ENCODE data around the gene CD300LB. TPM values are rescaled to one million over a fixed set of nuclear protein-coding genes. Genes with fewer than 3 reads are reported as not detected.
"Not testable (repeated sequence)": the region's sequence is repeated elsewhere in the genome, so short reads cannot be mapped to it uniquely, and the experiment has no call there.

CD300LB gene
- total and polyA plus RNA-seq, 12 donors, result 0.14 to 1.7 (median 0.25) TPM; not detected in 5

GRCh38 chr17:74563358-74563757 is 32.1 kb upstream of the CD300LB start:
- H3K4me1 ChIP-seq, result peaks cover 0 to 24% (median 0%) of the 10 kb centered on the region in 9 donors
- intact Hi-C loops (cut with DNase I), result loop anchor here in 1 of 10 donors (10.0 kb wide), 1 partner anchor 171 kb away; the partner anchor contains the start of gene RAB37
- no peak for ATAC-seq
- no peak for TF ChIP-seq CTCF (IDR thresholded peaks at IDR 0.05)
- H3K9me3 ChIP-seq, result no peaks in the 10 kb centered on the region
- 96 to 97% methylated on average over 1 of the region's 1 CpG for WGBS, 2 donors
- H3K27ac ChIP-seq, result no peak overlapping the region
- H3K27me3 ChIP-seq, result peaks cover 0 to 52% (median 21%) of the 10 kb centered on the region in 7 donors
- H3K36me3 ChIP-seq, result no peaks in the 10 kb centered on the region
- H3K4me3 ChIP-seq, result no peak overlapping the region
- no peak for DNase-seq

- Histone ChIP-seq H3K27me3 (peaks cover 0 to 39% (median 13%) of the 10 kb centered on the region in 7 donors), H3K4me1 (peaks cover 0 to 6% (median 0%) of the 10 kb centered on the region in 9 donors), H3K4me3 (no peak overlapping the region), H3K36me3 (no peaks in the 10 kb centered on the region), H3K27ac (no peak overlapping the region), H3K9me3 (no peaks in the 10 kb centered on the region)
- WGBS, 2 donors, result 60% methylated on average over 3 of the region's 3 CpGs
- no peak for TF ChIP-seq CTCF (IDR thresholded peaks at IDR 0.05)
- intact Hi-C loops (cut with DNase I), result loop anchor here in 1 of 10 donors (10.0 kb wide), 1 partner anchor 173 kb away; the partner anchor contains the start of gene RAB37
- DNase-seq (no peak), ATAC-seq (no peak)
Observed at GRCh38 chr17:74561586-74561985, 30.3 kb upstream of the CD300LB start.

GRCh38 chr17:74558882-74559519 is 27.7 kb upstream of the CD300LB start:
- Histone ChIP-seq H3K4me3 (no peak overlapping the region), H3K27ac (no peak overlapping the region), H3K36me3 (no peaks in the 10 kb centered on the region), H3K9me3 (no peaks in the 10 kb centered on the region), H3K4me1 (peaks cover 0 to 11% (median 0%) of the 10 kb centered on the region in 9 donors), H3K27me3 (peaks cover 0 to 30% (median 4%) of the 10 kb centered on the region in 7 donors)
- intact Hi-C loops (cut with DNase I), result no loop called here
- no peak for TF ChIP-seq CTCF (IDR thresholded peaks at IDR 0.05)
- DNase-seq (no peak), ATAC-seq (no peak)
- 69 to 73% methylated on average over 6 of the region's 6 CpGs for WGBS, 2 donors

GRCh38 chr17:74558402-74558801 is 27.1 kb upstream of the CD300LB start:
- H3K27ac ChIP-seq; H3K36me3 ChIP-seq; H3K9me3 ChIP-seq; intact Hi-C loops (cut with DNase I); H3K4me3 ChIP-seq; ATAC-seq; DNase-seq: not testable (repeated sequence)
- Histone ChIP-seq H3K4me1 (peaks cover 0 to 11% (median 0%) of the 10 kb centered on the region in 9 donors), H3K27me3 (peaks cover 0 to 30% (median 3%) of the 10 kb centered on the region in 7 donors)
- WGBS, 2 donors, result 54 to 73% methylated on average over 4 of the region's 4 CpGs

GRCh38 chr17:74555427-74555940 is 24.2 kb upstream of the CD300LB start:
- H3K4me1 ChIP-seq, result peaks cover 0 to 11% (median 0%) of the 10 kb centered on the region in 9 donors
- no peaks in the 10 kb centered on the region for H3K36me3 ChIP-seq
- 55 to 64% methylated on average over 7 of the region's 7 CpGs for WGBS, 2 donors
- intact Hi-C loops (cut with DNase I), result no loop called here
- DNase-seq (no peak), ATAC-seq (no peak)
- peaks cover 0 to 31% (median 7%) of the 10 kb centered on the region in 7 donors for H3K27me3 ChIP-seq
- H3K4me3 ChIP-seq, result no peak overlapping the region
- no peak for TF ChIP-seq CTCF (IDR thresholded peaks at IDR 0.05)
- no peaks in the 10 kb centered on the region for H3K9me3 ChIP-seq
- H3K27ac ChIP-seq, result no peak overlapping the region
